ENCODE results near the gene FNDC3B.

The FNDC3B gene

GRCh38 chr3:172038798-172039435 is 461 bp upstream of the FNDC3B start:
- H3K79me2 ChIP-seq (ENCODE audit: insufficient read depth, low read length) = peaks cover 31% of the 10 kb centered on the region

GRCh38 chr3:172040078-172040980 is 951 bp downstream of the FNDC3B start:
- TF ChIP-seq CTCF (conservative IDR thresholded peaks at IDR 0.05; ENCODE audit: low read length) = no peak
- no peak for TF ChIP-seq EZH2phosphoT487 (IDR thresholded peaks at IDR 0.05; ENCODE audit: borderline replicate concordance)
- Histone ChIP-seq H3K9ac (ENCODE audit: low read depth, low read length, poor library complexity, severe bottlenecking) (peak overlapping the region; percentile 96), H2AFZ (ENCODE audit: low read length) (peak overlapping the region; percentile 97), H3K4me3 (ENCODE audit: low read length, poor library complexity, severe bottlenecking) (peak overlapping the region; percentile 98), H3K4me1 (ENCODE audit: insufficient read depth, low read length, poor library complexity, severe bottlenecking) (peaks cover 31% of the 10 kb centered on the region), H3K9me3 (ENCODE audit: insufficient read depth, low read depth, low read length) (no peaks in the 10 kb centered on the region), H3K9me2 (replicated peaks; ENCODE audit: low read depth, low read length) (no peaks in the 10 kb centered on the region), H3F3A (ENCODE audit: low read depth) (no peaks in the 10 kb centered on the region), H3K79me2 (ENCODE audit: insufficient read depth, low read length) (peaks cover 39% of the 10 kb centered on the region), H3K36me3 (ENCODE audit: insufficient read depth, low read length) (no peaks in the 10 kb centered on the region), H3K4me2 (ENCODE audit: low read depth, low read length, poor library complexity, severe bottlenecking) (peak overlapping the region; percentile 73), H3K27me3 (ENCODE audit: insufficient read depth, low read length, poor library complexity, severe bottlenecking) (no peaks in the 10 kb centered on the region), H4K20me1 (ENCODE audit: insufficient read depth, low read length, poor library complexity, severe bottlenecking) (peaks cover 24% of the 10 kb centered on the region)

More at GRCh38 chr3:172038798-172039435, 461 bp upstream of the FNDC3B start:
- H3F3A ChIP-seq (ENCODE audit: low read depth) = no peaks in the 10 kb centered on the region
- peaks cover 23% of the 10 kb centered on the region for H3K4me1 ChIP-seq (ENCODE audit: insufficient read depth, low read length, poor library complexity, severe bottlenecking)
- no peaks in the 10 kb centered on the region for H3K27me3 ChIP-seq (ENCODE audit: insufficient read depth, low read length, poor library complexity, severe bottlenecking)
- H3K4me2 ChIP-seq (ENCODE audit: low read depth, low read length, poor library complexity, severe bottlenecking) = peak overlapping the region; percentile 75
- H3K9ac ChIP-seq (ENCODE audit: low read depth, low read length, poor library complexity, severe bottlenecking) = peak overlapping the region; percentile 96
- peaks cover 24% of the 10 kb centered on the region for H4K20me1 ChIP-seq (ENCODE audit: insufficient read depth, low read length, poor library complexity, severe bottlenecking)
- H3K4me3 ChIP-seq (ENCODE audit: low read length, poor library complexity, severe bottlenecking) = peak overlapping the region; percentile 98
- no peak for TF ChIP-seq CTCF (conservative IDR thresholded peaks at IDR 0.05; ENCODE audit: low read length)
- no peak for TF ChIP-seq EZH2phosphoT487 (IDR thresholded peaks at IDR 0.05; ENCODE audit: borderline replicate concordance)
- H3K9me2 ChIP-seq (replicated peaks; ENCODE audit: low read depth, low read length) = no peaks in the 10 kb centered on the region
- no peaks in the 10 kb centered on the region for H3K36me3 ChIP-seq (ENCODE audit: insufficient read depth, low read length)
- no peaks in the 10 kb centered on the region for H3K9me3 ChIP-seq (ENCODE audit: insufficient read depth, low read depth, low read length)
- peak overlapping the region; percentile 97 for H2AFZ ChIP-seq (ENCODE audit: low read length)

- Histone ChIP-seq H3K9ac (ENCODE audit: low read depth, low read length, poor library complexity, severe bottlenecking) (peak overlapping the region; percentile 96), H4K20me1 (ENCODE audit: insufficient read depth, low read length, poor library complexity, severe bottlenecking) (peaks cover 24% of the 10 kb centered on the region), H3K36me3 (ENCODE audit: insufficient read depth, low read length) (no peaks in the 10 kb centered on the region), H2AFZ (ENCODE audit: low read length) (no peak overlapping the region), H3K79me2 (ENCODE audit: insufficient read depth, low read length) (peaks cover 45% of the 10 kb centered on the region), H3K4me2 (ENCODE audit: low read depth, low read length, poor library complexity, severe bottlenecking) (peak overlapping the region; percentile 73), H3K9me2 (replicated peaks; ENCODE audit: low read depth, low read length) (no peaks in the 10 kb centered on the region), H3F3A (ENCODE audit: low read depth) (no peaks in the 10 kb centered on the region), H3K9me3 (ENCODE audit: insufficient read depth, low read depth, low read length) (no peaks in the 10 kb centered on the region), H3K4me3 (ENCODE audit: low read length, poor library complexity, severe bottlenecking) (peak overlapping the region; percentile 98), H3K27me3 (ENCODE audit: insufficient read depth, low read length, poor library complexity, severe bottlenecking) (no peaks in the 10 kb centered on the region), H3K4me1 (ENCODE audit: insufficient read depth, low read length, poor library complexity, severe bottlenecking) (peaks cover 31% of the 10 kb centered on the region)
- no peak for TF ChIP-seq CTCF (conservative IDR thresholded peaks at IDR 0.05; ENCODE audit: low read length)
- no peak for TF ChIP-seq EZH2phosphoT487 (IDR thresholded peaks at IDR 0.05; ENCODE audit: borderline replicate concordance)
Observed at GRCh38 chr3:172040981-172041963, 1.9 kb downstream of the FNDC3B start.

All from Loucy (cell line).